ENCODE results near the gene MMS19. TPM values are rescaled to one million over a fixed set of nuclear protein-coding genes. Genes with fewer than 3 reads are reported as not detected.

MMS19 gene
- 61.4 and 63.2 TPM in 2 replicates for total RNA-seq (2014; rRNA removed; shearing (Covaris generic))
- 136 TPM in 2 replicates for polyA plus RNA-seq (2014; cell fraction: nucleus; rRNA removed)

- DNase-seq (ENCODE audit: extremely low read depth, low read depth): peak; percentile 98
Measured at GRCh38 chr10:97498076-97498840, at the start of gene MMS19. TSS of gene MMS19 (minus strand) at chr10:97498422. CDS start at chr10:97498384, 38 bp downstream.

GRCh38 chr10:97547962-97548361 lies 49.7 kb upstream of the MMS19 start:
- no peak for DNase-seq (ENCODE audit: extremely low read depth, low read depth)

GRCh38 chr10:97547271-97547600 lies 49.0 kb upstream of the MMS19 start:
- no peak for DNase-seq (ENCODE audit: extremely low read depth, low read depth)

GRCh38 chr10:97546456-97547270 lies 48.4 kb upstream of the MMS19 start:
- DNase-seq (ENCODE audit: extremely low read depth, low read depth): no peak

GRCh38 chr10:97543025-97543546 lies 44.9 kb upstream of the MMS19 start:
- DNase-seq (ENCODE audit: extremely low read depth, low read depth): peak; percentile 62

- DNase-seq (ENCODE audit: extremely low read depth, low read depth): peak; percentile 40
Measured at GRCh38 chr10:97542169-97543024, 44.2 kb upstream of the MMS19 start.

- DNase-seq (ENCODE audit: extremely low read depth, low read depth): no peak
Measured at GRCh38 chr10:97540669-97541500, 42.7 kb upstream of the MMS19 start.

GRCh38 chr10:97539523-97540200 lies 41.4 kb upstream of the MMS19 start:
- DNase-seq (ENCODE audit: extremely low read depth, low read depth): no peak

- no peak for DNase-seq (ENCODE audit: extremely low read depth, low read depth)
Measured at GRCh38 chr10:97538839-97539238, 40.6 kb upstream of the MMS19 start.

GRCh38 chr10:97538411-97538810 lies 40.2 kb upstream of the MMS19 start:
- DNase-seq (ENCODE audit: extremely low read depth, low read depth): no peak

- no peak for DNase-seq (ENCODE audit: extremely low read depth, low read depth)
Measured at GRCh38 chr10:97537186-97537869, 39.1 kb upstream of the MMS19 start.

- peak; percentile 31 for DNase-seq (ENCODE audit: extremely low read depth, low read depth)
Measured at GRCh38 chr10:97534746-97535367, 36.6 kb upstream of the MMS19 start.

GRCh38 chr10:97533888-97534287 lies 35.7 kb upstream of the MMS19 start:
- DNase-seq (ENCODE audit: extremely low read depth, low read depth): no peak

GRCh38 chr10:97532935-97533671 lies 34.9 kb upstream of the MMS19 start:
- no peak for DNase-seq (ENCODE audit: extremely low read depth, low read depth)

- DNase-seq (ENCODE audit: extremely low read depth, low read depth): no peak
Measured at GRCh38 chr10:97531401-97531986, 33.3 kb upstream of the MMS19 start.

- DNase-seq (ENCODE audit: extremely low read depth, low read depth): no peak
Measured at GRCh38 chr10:97529685-97530465, 31.7 kb upstream of the MMS19 start.
